Neuron (in vitro differentiated cells): Measurements from ENCODE around the gene SLC16A3.
"Not testable (repeated sequence)": the region's sequence is repeated elsewhere in the genome, so short reads cannot be mapped to it uniquely, and the experiment has no call there.

Experiments
- H2AFZ ChIP-seq: one replicate; pipeline ENCODE4 v1.6.1; 2013; ENCODE audit warnings: low read depth, mild to moderate bottlenecking, inconsistent platforms, low read length, moderate library complexity
- H3K27me3 ChIP-seq: one replicate; pipeline ENCODE4 v1.6.1; 2013; ENCODE audit warnings: low read length; ENCODE audit not compliant: insufficient read depth
- H3K36me3 ChIP-seq: one replicate; pipeline ENCODE4 v1.6.1; 2013; ENCODE audit warnings: low read length; ENCODE audit not compliant: insufficient read depth
- H3K4me1 ChIP-seq: one replicate; pipeline ENCODE4 v1.6.1; 2013; ENCODE audit warnings: low read length; ENCODE audit not compliant: insufficient read depth
- H3K4me3 ChIP-seq: 2 replicates; pipeline ENCODE4 v1.5.1; 2013; ENCODE audit warnings: mild to moderate bottlenecking, low read length, moderate library complexity
- H3K9me3 ChIP-seq: one replicate; pipeline ENCODE4 v1.6.1; 2013; ENCODE audit warnings: low read length

SLC16A3 gene

DNA sequence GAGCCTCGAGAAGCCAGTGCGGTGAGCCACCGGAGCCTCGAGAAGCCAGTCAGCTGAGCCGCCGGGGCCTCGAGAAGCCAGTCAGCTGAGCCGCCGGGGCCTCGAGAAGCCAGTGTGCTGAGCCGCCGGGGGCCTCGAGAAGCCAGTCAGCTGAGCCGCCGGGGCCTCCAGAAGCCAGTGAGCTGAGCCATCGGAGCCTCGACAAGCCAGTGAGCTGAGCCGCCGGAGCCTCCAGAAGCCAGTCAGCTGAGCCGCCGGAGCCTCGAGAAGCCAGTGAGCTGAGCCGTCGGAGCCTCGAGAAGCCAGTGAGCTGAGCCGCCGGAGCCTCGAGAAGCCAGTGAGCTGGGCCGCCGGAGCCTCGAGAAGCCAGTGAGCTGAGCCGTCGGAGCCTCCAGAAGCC lies 25.9 kb downstream of the SLC16A3 start:
- peaks cover 81% of the 10 kb centered on the region for H3K36me3 ChIP-seq
- H3K27me3 ChIP-seq, H3K4me3 ChIP-seq, H3K9me3 ChIP-seq, H2AFZ ChIP-seq, H3K4me1 ChIP-seq: not testable (repeated sequence)

DNA sequence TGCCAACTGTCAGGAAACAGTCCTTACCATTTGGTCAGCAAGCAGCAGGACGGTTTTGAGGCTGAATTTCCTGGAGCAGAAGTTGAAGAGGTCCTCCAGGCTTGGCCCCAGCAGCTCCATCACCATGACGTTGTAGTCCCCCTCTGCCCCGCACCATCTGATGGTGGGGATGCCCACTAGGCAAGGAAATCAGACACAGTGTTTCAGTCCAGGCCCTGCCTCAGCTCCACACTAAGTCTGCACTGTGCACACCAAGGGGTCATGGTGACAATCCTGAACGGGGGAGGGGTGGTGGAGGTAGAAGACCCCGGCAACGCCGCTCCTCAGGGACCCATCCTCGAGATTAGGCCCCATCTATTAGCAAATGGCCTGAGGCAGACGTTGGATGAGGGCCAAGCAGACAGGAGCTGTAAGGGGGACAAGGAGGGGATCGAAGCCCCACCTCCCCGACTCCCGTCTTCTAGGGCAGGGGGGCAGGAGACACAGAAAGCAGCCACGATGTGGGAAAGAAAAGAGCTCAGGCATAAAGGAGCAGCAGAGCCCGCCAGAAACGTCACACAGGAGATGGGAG lies 26.6 kb downstream of the SLC16A3 start:
- Histone ChIP-seq H2AFZ (no peak overlapping the region), H3K9me3 (peaks cover under 1% of the 10 kb centered on the region), H3K4me1 (no peaks in the 10 kb centered on the region), H3K4me3 (no peak overlapping the region), H3K36me3 (peaks cover 81% of the 10 kb centered on the region), H3K27me3 (no peaks in the 10 kb centered on the region)

- no peaks in the 10 kb centered on the region for H3K27me3 ChIP-seq
- no peak overlapping the region for H2AFZ ChIP-seq
- H3K4me3 ChIP-seq, result no peak overlapping the region
- H3K36me3 ChIP-seq, result peaks cover 81% of the 10 kb centered on the region
- H3K9me3 ChIP-seq, result peaks cover 3% of the 10 kb centered on the region
- H3K4me1 ChIP-seq, result no peaks in the 10 kb centered on the region
Measured at GRCh38 chr17:82256242-82256885, 27.5 kb downstream of the SLC16A3 start.

DNA sequence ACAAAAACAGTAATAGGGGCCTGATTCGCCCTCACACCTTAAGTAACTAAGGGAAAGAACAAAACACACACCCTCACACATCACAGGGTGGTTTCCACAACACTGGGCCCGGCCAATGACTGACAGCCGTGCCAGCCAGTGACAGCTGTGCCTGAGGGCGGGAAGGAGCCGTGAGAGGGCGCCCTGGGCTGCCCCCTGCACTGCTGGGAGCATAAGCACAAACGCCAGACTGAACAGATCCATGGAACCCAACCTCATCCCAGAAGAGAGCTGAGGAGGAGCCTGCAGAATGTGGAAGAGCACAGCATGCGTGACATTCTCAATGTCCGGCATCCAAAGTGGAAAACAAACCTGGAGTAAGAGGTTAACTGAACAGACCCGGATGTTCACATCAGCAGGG lies 28.6 kb downstream of the SLC16A3 start:
- peaks cover 3% of the 10 kb centered on the region for H3K9me3 ChIP-seq
- no peaks in the 10 kb centered on the region for H3K4me1 ChIP-seq
- no peak overlapping the region for H2AFZ ChIP-seq
- H3K36me3 ChIP-seq, result peaks cover 83% of the 10 kb centered on the region
- no peaks in the 10 kb centered on the region for H3K27me3 ChIP-seq
- H3K4me3 ChIP-seq, result no peak overlapping the region

DNA sequence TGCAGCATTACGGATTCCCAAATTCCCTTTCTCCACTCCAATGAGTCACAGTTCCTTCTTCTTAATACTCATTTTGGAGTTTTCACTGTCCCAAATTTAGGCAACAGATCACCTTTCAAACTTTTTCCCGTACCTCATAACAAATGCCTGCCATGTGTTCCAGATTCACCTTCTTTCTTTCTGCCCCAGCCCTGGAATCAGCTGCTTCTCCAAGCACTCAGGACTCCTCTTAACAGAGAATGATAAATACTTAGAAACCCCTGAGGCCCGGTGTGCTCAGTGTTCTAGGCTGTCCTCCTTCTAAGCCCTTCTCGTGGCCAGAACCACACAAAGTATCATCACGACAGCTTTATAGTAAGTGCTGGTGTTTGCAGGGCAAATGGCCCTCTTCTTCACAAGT lies 29.7 kb downstream of the SLC16A3 start:
- Histone ChIP-seq H3K9me3 (peaks cover 3% of the 10 kb centered on the region), H3K36me3 (peaks cover 83% of the 10 kb centered on the region), H3K4me1 (no peaks in the 10 kb centered on the region), H3K27me3 (no peaks in the 10 kb centered on the region), H3K4me3 (no peak overlapping the region), H2AFZ (no peak overlapping the region)

GRCh38 chr17:82259972-82260961 lies 31.4 kb downstream of the SLC16A3 start:
- H3K36me3 ChIP-seq, result peaks cover 95% of the 10 kb centered on the region
- not testable (repeated sequence) for H3K9me3 ChIP-seq, H2AFZ ChIP-seq, H3K27me3 ChIP-seq, H3K4me3 ChIP-seq, H3K4me1 ChIP-seq

- peaks cover 3% of the 10 kb centered on the region for H3K9me3 ChIP-seq
- no peaks in the 10 kb centered on the region for H3K27me3 ChIP-seq
- H2AFZ ChIP-seq, result no peak overlapping the region
- H3K4me3 ChIP-seq, result no peak overlapping the region
- H3K4me1 ChIP-seq, result no peaks in the 10 kb centered on the region
- H3K36me3 ChIP-seq, result peaks cover 93% of the 10 kb centered on the region
Measured at GRCh38 chr17:82262344-82262743, 33.5 kb downstream of the SLC16A3 start.

GRCh38 chr17:82263641-82264040 lies 34.8 kb downstream of the SLC16A3 start:
- peaks cover 3% of the 10 kb centered on the region for H3K9me3 ChIP-seq
- peaks cover 90% of the 10 kb centered on the region for H3K36me3 ChIP-seq
- H3K4me1 ChIP-seq, result no peaks in the 10 kb centered on the region
- H2AFZ ChIP-seq, result no peak overlapping the region
- H3K4me3 ChIP-seq, result no peak overlapping the region
- H3K27me3 ChIP-seq, result no peaks in the 10 kb centered on the region

DNA sequence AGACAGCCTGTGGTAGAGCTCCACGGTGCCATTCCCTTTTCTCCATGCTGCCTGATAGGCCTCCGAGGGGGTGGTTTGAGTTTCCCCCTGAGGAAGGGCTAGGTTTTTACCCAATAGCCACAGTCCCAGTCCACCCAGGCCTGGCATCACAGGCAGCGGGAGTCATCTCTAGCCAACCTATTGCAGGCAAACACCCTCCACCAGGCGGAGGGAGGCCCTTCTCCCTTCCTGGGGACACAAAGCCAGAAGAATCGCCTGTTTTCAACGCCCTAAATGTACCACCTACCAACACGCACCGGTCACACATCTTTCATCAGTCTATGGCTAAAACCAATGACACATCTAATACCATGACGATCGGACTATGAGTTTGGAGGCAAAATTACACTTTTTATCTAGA lies 37.3 kb downstream of the SLC16A3 start:
- H3K4me3 ChIP-seq, result no peak overlapping the region
- no peaks in the 10 kb centered on the region for H3K27me3 ChIP-seq
- H2AFZ ChIP-seq, result no peak overlapping the region
- peaks cover 6% of the 10 kb centered on the region for H3K4me1 ChIP-seq
- no peaks in the 10 kb centered on the region for H3K9me3 ChIP-seq
- peaks cover 77% of the 10 kb centered on the region for H3K36me3 ChIP-seq

DNA sequence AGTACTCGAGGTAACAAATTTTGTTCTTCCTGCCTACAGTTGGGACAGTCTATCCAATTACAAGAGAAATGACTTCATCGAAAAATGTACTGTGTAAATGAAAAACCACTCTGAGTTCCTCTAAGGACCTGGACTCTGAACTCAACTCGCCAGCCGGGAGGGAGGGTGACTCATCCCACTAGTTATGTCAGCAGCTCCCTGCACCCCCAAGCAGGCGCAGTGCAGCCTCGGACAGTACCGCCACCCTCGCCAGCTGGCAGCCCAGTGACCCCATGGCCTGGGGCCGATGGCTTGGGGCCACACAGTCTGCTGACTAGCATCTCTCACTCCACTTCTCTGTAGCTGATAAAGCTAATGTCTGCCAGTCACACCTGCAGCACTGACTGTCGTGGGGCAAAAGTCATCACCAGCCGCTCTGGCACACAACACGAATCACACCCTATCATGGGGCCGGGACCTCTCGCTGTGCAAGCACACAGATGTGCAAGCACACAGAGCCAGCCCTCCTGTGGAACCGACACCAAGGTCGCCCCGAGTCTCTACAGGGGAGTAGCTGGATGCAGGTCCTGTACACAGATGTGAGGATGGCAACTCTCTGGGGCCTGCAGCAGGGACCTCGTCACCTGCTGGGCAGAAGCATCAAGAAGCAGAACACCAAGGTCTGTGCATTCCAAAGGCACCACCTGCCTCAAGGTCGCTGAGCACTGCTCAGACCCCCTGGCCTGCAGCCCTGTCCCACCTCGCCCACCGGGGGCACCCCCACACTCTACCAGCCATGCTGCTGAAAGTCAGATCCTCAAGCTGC lies 38.9 kb downstream of the SLC16A3 start:
- H3K36me3 ChIP-seq, result peaks cover 70% of the 10 kb centered on the region
- no peak overlapping the region for H2AFZ ChIP-seq
- H3K9me3 ChIP-seq, result peaks cover 2% of the 10 kb centered on the region
- H3K4me3 ChIP-seq, result no peak overlapping the region
- peaks cover 6% of the 10 kb centered on the region for H3K4me1 ChIP-seq
- no peaks in the 10 kb centered on the region for H3K27me3 ChIP-seq

GRCh38 chr17:82269138-82269881 lies 40.5 kb downstream of the SLC16A3 start:
- Histone ChIP-seq H3K27me3 (no peaks in the 10 kb centered on the region), H2AFZ (no peak overlapping the region), H3K36me3 (peaks cover 55% of the 10 kb centered on the region), H3K4me3 (no peak overlapping the region), H3K9me3 (peaks cover 2% of the 10 kb centered on the region), H3K4me1 (peaks cover 13% of the 10 kb centered on the region)

DNA sequence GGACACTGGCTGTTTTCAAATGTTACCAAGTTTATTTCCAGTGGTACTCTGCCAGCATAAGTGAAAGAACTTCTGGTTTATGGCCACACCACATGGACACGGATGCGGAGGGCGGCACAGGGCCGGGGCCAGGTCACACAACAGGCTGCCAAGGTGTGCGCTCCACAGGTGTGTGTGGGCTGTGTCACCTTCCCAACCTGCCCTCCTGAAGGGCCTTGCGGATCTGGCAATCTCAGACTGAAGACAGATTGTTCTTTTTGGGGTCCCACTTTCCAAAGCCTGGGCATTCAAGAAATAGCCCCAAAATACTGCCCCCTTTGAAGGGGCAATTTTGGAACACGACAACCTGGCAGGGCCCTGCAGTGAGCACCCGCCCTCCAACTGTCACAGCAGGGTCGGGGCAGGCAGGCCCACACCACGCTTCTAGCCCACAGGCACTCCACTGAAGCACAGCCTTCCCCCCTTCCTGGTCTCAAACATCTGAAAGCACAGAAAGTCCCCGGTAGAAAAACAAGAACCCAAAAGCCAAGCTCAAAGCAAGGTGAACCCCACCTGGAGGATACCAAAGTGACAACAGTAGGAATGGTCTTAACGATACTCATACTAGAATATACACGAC lies 41.1 kb downstream of the SLC16A3 start:
- Histone ChIP-seq H3K36me3 (peaks cover 50% of the 10 kb centered on the region), H3K4me3 (no peak overlapping the region), H2AFZ (no peak overlapping the region), H3K4me1 (peaks cover 13% of the 10 kb centered on the region), H3K9me3 (peaks cover 2% of the 10 kb centered on the region), H3K27me3 (no peaks in the 10 kb centered on the region)
